NCI-H345 treated with DMSO at 0.1 percent for 48 hours (cell line): ENCODE data around the gene FHIT.
"Not testable (repeated sequence)": the region's sequence is repeated elsewhere in the genome, so short reads cannot be mapped to it uniquely, and the experiment has no call there.

ENCODE experiments used
- DNase-seq: peaks from one replicate; lab custom pipeline; 2025; ENCODE audit not compliant: unreplicated experiment; lab: John Stamatoyannopoulos, UW

FHIT gene

GRCh38 chr3:61008153-61008997 is 242.9 kb downstream of the FHIT start:
- no peak for DNase-seq

GRCh38 chr3:61005591-61005990 is 245.7 kb downstream of the FHIT start:
- no peak for DNase-seq

GRCh38 chr3:60998858-60999257 is 252.4 kb downstream of the FHIT start:
- DNase-seq: peak; percentile 64

GRCh38 chr3:60992395-60992794 is 258.9 kb downstream of the FHIT start:
- no peak for DNase-seq

GRCh38 chr3:60990442-60990730 is 260.9 kb downstream of the FHIT start:
- no peak for DNase-seq

- no peak for DNase-seq
Measured at GRCh38 chr3:60989626-60990441, 261.4 kb downstream of the FHIT start.

- DNase-seq: not testable (repeated sequence)
Measured at GRCh38 chr3:60987191-60987590, 264.1 kb downstream of the FHIT start.

GRCh38 chr3:60986552-60986951 is 264.7 kb downstream of the FHIT start:
- DNase-seq: no peak

- no peak for DNase-seq
Measured at GRCh38 chr3:60983906-60984305, 267.3 kb downstream of the FHIT start.

GRCh38 chr3:60980342-60980692 is 270.9 kb downstream of the FHIT start:
- DNase-seq: no peak

- DNase-seq: no peak
Measured at GRCh38 chr3:60979461-60980341, 271.6 kb downstream of the FHIT start.

GRCh38 chr3:60973321-60973720 is 277.9 kb downstream of the FHIT start:
- no peak for DNase-seq

- DNase-seq: no peak
Measured at GRCh38 chr3:60972599-60972998, 278.7 kb downstream of the FHIT start.

- no peak for DNase-seq
Measured at GRCh38 chr3:60970850-60971249, 280.4 kb downstream of the FHIT start.

GRCh38 chr3:60967141-60967540 is 284.1 kb downstream of the FHIT start:
- DNase-seq: no peak

GRCh38 chr3:60957541-60957940 is 293.7 kb downstream of the FHIT start:
- DNase-seq: no peak

- no peak for DNase-seq
Measured at GRCh38 chr3:60956729-60957128, 294.5 kb downstream of the FHIT start.

GRCh38 chr3:60955034-60955433 is 296.2 kb downstream of the FHIT start:
- no peak for DNase-seq

- DNase-seq: no peak
Measured at GRCh38 chr3:60954048-60954447, 297.2 kb downstream of the FHIT start.

- no peak for DNase-seq
Measured at GRCh38 chr3:60953351-60953750, 297.9 kb downstream of the FHIT start.

GRCh38 chr3:60952055-60952454 is 299.2 kb downstream of the FHIT start:
- DNase-seq: no peak

GRCh38 chr3:60949146-60949545 is 302.1 kb downstream of the FHIT start:
- DNase-seq: no peak
